Measurements from ENCODE around the gene GRIA1.

GRCh38 chr5:153504726-153505125 is 14.3 kb downstream of the GRIA1 start:
- TF ChIP-seq CTCF (IDR thresholded peaks at IDR 0.05) (no peak), POLR2A (IDR thresholded peaks at IDR 0.05) (no peak)
